Keratinocyte (primary cell): ENCODE measurements around the gene ESRRB. TPM values are rescaled to one million over a fixed set of nuclear protein-coding genes. Genes with fewer than 3 reads are reported as not detected.

Experiments
- DNase-seq: peaks from one replicate; pipeline ENCODE4 v3.0.0-alpha.2; 2011; ENCODE audit warnings: low read depth, missing footprints, low spot score
- FAIRE-seq: peaks from 2 replicates; lab custom pipeline; 2011; peaks lifted over from hg19 to GRCh38; lab: Jason Lieb, UNC
- H2AFZ ChIP-seq: 2 replicates; pipeline ENCODE4 v1.6.0; 2012; ENCODE audit warnings: low read length, control low read depth, inconsistent platforms; ENCODE audit not compliant: control insufficient read depth
- H3K27ac ChIP-seq: 2 replicates; pipeline ENCODE4 v1.5.1; 2011; ENCODE audit warnings: low read length; ENCODE audit not compliant: control insufficient read depth, insufficient read depth
- H3K27me3 ChIP-seq: 3 replicates; pipeline ENCODE4 v1.6.0; 2011; ENCODE audit warnings: low read length; ENCODE audit not compliant: control insufficient read depth, insufficient read depth; ENCODE audit errors: extremely low read depth
- H3K36me3 ChIP-seq, 2 experiments: 2 replicates in 1 of 2; 3 replicates in 1 of 2; pipeline ENCODE4 v1.5.1; 2011; ENCODE audit warnings: low read length in 2 of 2, mild to moderate bottlenecking in 1 of 2; ENCODE audit not compliant: control insufficient read depth in 2 of 2, insufficient read depth in 2 of 2; ENCODE audit errors: extremely low read depth in 1 of 2
- H3K4me1 ChIP-seq: 3 replicates; pipeline ENCODE4 v1.5.1; 2011; ENCODE audit warnings: low read length; ENCODE audit not compliant: control insufficient read depth, insufficient read depth; ENCODE audit errors: extremely low read depth
- H3K4me2 ChIP-seq: 3 replicates; pipeline ENCODE4 v1.6.0; 2011; ENCODE audit warnings: low read depth, low read length; ENCODE audit not compliant: control insufficient read depth, insufficient read depth; ENCODE audit errors: extremely low read depth
- H3K4me3 ChIP-seq, 3 experiments: fragments of 200-600 bp in 1 of 3; sonication (generic) in 1 of 3; 2 replicates in 2 of 3; 3 replicates in 1 of 3; pipeline ENCODE4 v1.5.1; 2011 to 2016; ENCODE audit warnings: low read length in 3 of 3, mild to moderate bottlenecking in 3 of 3, control low read depth in 2 of 3, inconsistent platforms in 1 of 3, low read depth in 1 of 3, mixed read lengths in 1 of 3, mixed run types in 1 of 3, moderate library complexity in 1 of 3; ENCODE audit not compliant: control insufficient read depth in 2 of 3, insufficient read depth in 2 of 3; ENCODE audit errors: extremely low read depth in 1 of 3
- H3K79me2 ChIP-seq: 2 replicates; pipeline ENCODE4 v1.6.0; 2012; ENCODE audit warnings: low read length; ENCODE audit not compliant: control insufficient read depth, insufficient read depth
- H3K9ac ChIP-seq: 3 replicates; pipeline ENCODE4 v1.6.0; 2011; ENCODE audit warnings: low read length; ENCODE audit not compliant: control insufficient read depth, insufficient read depth; ENCODE audit errors: extremely low read depth
- H3K9me1 ChIP-seq: 3 replicates; pipeline ENCODE4 v1.6.0; 2011; ENCODE audit warnings: low read length; ENCODE audit not compliant: control insufficient read depth, insufficient read depth; ENCODE audit errors: extremely low read depth
- H3K9me3 ChIP-seq: 2 replicates; pipeline ENCODE4 v1.5.1; 2012; ENCODE audit warnings: low read depth, low read length; ENCODE audit not compliant: control insufficient read depth
- H4K20me1 ChIP-seq: 3 replicates; pipeline ENCODE4 v1.6.0; 2011; ENCODE audit warnings: low read length; ENCODE audit not compliant: control insufficient read depth, insufficient read depth; ENCODE audit errors: extremely low read depth
- EZH2 ChIP-seq: IDR thresholded peaks from one replicate; pipeline ENCODE4 v1.6.1; 2012; ENCODE audit warnings: inconsistent platforms, mild to moderate bottlenecking, low read length, moderate library complexity
- dilution Hi-C: fragments of 300-500 bp; cut with MboI; formaldehyde crosslinking; loops from one replicate; pipeline ENCODE4 v1.7.0; 2020; ENCODE audit warnings: low sequenced_read_pairs; ENCODE audit not compliant: extremely low pct_ligation_motif_present
- polyA plus RNA-seq, 5 experiments: library from polyadenylated mRNA; depleted of rRNA in 3 of 5; stranded (reverse) in 3 of 5; stranded (forward) in 1 of 5; unstranded in 1 of 5; fragments of >200 nt; gene quantifications; 1 replicate in 1 of 5; 2 replicates in 3 of 5; 3 replicates in 1 of 5; pipeline versions ENCODE4 v1.2.1 to v1.2.3, GENCODE V29; 2011 to 2012; ENCODE audit warnings: missing spikeins in 2 of 5, low read depth in 1 of 5, low replicate concordance in 1 of 5
- TF ChIP-seq, protein P1 (sequence below), 3 experiments: IDR thresholded peaks in 1 of 3; conservative IDR thresholded peaks in 1 of 3; optimal IDR thresholded peaks in 1 of 3; 2 replicates in 2 of 3; 3 replicates in 1 of 3; pipeline versions ENCODE3 to v1.5.1; 2011; ENCODE audit warnings: low read length in 3 of 3, mild to moderate bottlenecking in 3 of 3, moderate library complexity in 2 of 3, control low read depth in 1 of 3, inconsistent platforms in 1 of 3; ENCODE audit not compliant: insufficient read depth in 2 of 3; ENCODE audit errors: extremely low read depth in 1 of 3

Gene ESRRB
- polyA plus RNA-seq, 1 donor (not counting 4 experiments of a cell fraction or from before 2014, with no cell fraction given), result 0.01 TPM

GRCh38 chr14:76413106-76413961, 37.4 kb downstream of the ESRRB start:
- no peaks in the 10 kb centered on the region for H3K9me1 ChIP-seq
- FAIRE-seq (no peak), DNase-seq (no peak)
- peaks cover 24% of the 10 kb centered on the region for H3K27me3 ChIP-seq
- H3K4me3 ChIP-seq, result no peak overlapping the region
- H4K20me1 ChIP-seq, result no peaks in the 10 kb centered on the region
- no peaks in the 10 kb centered on the region for H3K79me2 ChIP-seq
- no peak overlapping the region for H2AFZ ChIP-seq
- dilution Hi-C loops, result no loop called here
- no peak overlapping the region for H3K27ac ChIP-seq
- H3K9me3 ChIP-seq, result no peaks in the 10 kb centered on the region
- no peaks in the 10 kb centered on the region for H3K36me3 ChIP-seq
- no peaks in the 10 kb centered on the region for H3K4me1 ChIP-seq
- no peak for TF ChIP-seq EZH2
- TF ChIP-seq, protein P1, sequence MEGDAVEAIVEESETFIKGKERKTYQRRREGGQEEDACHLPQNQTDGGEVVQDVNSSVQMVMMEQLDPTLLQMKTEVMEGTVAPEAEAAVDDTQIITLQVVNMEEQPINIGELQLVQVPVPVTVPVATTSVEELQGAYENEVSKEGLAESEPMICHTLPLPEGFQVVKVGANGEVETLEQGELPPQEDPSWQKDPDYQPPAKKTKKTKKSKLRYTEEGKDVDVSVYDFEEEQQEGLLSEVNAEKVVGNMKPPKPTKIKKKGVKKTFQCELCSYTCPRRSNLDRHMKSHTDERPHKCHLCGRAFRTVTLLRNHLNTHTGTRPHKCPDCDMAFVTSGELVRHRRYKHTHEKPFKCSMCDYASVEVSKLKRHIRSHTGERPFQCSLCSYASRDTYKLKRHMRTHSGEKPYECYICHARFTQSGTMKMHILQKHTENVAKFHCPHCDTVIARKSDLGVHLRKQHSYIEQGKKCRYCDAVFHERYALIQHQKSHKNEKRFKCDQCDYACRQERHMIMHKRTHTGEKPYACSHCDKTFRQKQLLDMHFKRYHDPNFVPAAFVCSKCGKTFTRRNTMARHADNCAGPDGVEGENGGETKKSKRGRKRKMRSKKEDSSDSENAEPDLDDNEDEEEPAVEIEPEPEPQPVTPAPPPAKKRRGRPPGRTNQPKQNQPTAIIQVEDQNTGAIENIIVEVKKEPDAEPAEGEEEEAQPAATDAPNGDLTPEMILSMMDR (optimal IDR thresholded peaks at IDR 0.05 in 1 of 3, IDR thresholded peaks at IDR 0.05 in 1 of 3, conservative IDR thresholded peaks at IDR 0.05 in 1 of 3; ENCODE audit: extremely low read depth in 1 of 3, insufficient read depth in 2 of 3, low read length in 3 of 3), result no peak
- no peak overlapping the region for H3K4me2 ChIP-seq
- H3K9ac ChIP-seq, result no peak overlapping the region

GRCh38 chr14:76413962-76414600, 38.1 kb downstream of the ESRRB start:
- no peak overlapping the region for H3K27ac ChIP-seq
- no peak overlapping the region for H3K9ac ChIP-seq
- H3K4me3 ChIP-seq, result no peak overlapping the region
- H3K36me3 ChIP-seq, result no peaks in the 10 kb centered on the region
- dilution Hi-C loops, result no loop called here
- peak; percentile 46 for TF ChIP-seq EZH2
- TF ChIP-seq, protein P1 (optimal IDR thresholded peaks at IDR 0.05 in 1 of 3, IDR thresholded peaks at IDR 0.05 in 1 of 3, conservative IDR thresholded peaks at IDR 0.05 in 1 of 3; ENCODE audit: extremely low read depth in 1 of 3, insufficient read depth in 2 of 3, low read length in 3 of 3), result no peak
- H2AFZ ChIP-seq, result no peak overlapping the region
- no peaks in the 10 kb centered on the region for H3K9me3 ChIP-seq
- H4K20me1 ChIP-seq, result no peaks in the 10 kb centered on the region
- H3K9me1 ChIP-seq, result no peaks in the 10 kb centered on the region
- DNase-seq, result no peak
- no peak overlapping the region for H3K4me2 ChIP-seq
- H3K4me1 ChIP-seq, result no peaks in the 10 kb centered on the region
- FAIRE-seq, result no peak
- no peaks in the 10 kb centered on the region for H3K79me2 ChIP-seq
- peaks cover 24% of the 10 kb centered on the region for H3K27me3 ChIP-seq
